Hepatocyte (in vitro differentiated cells): ENCODE data around the gene OOSP3.

Experiments used
- CTCF ChIP-seq: fragments of 200-600 bp; sonication (generic); IDR thresholded peaks from 2 replicates; pipeline ENCODE4 v1.5.1; 2016; ENCODE audit warnings: antibody characterized with exemption, mild to moderate bottlenecking; ENCODE audit not compliant: poor library complexity
- EZH2 ChIP-seq: fragments of 200-600 bp; sonication (generic); IDR thresholded peaks from 2 replicates; pipeline ENCODE4 v1.6.1; 2016; ENCODE audit warnings: antibody characterized with exemption, mild to moderate bottlenecking, borderline replicate concordance

GRCh38 chr11:59859673-59860072 lies 18.9 kb upstream of the OOSP3 start:
- TF ChIP-seq CTCF (no peak), EZH2 (no peak)
